HG03135 (cell line): ENCODE measurements around the gene ABCA8.
"Not testable (repeated sequence)": the region's sequence is repeated elsewhere in the genome, so short reads cannot be mapped to it uniquely, and the experiment has no call there.

ENCODE experiments used
- ATAC-seq: cut with Tn5 transposase; IDR thresholded peaks from one replicate; pipeline ENCODE4 v1.9.1; 2021; ENCODE audit warnings: mild to moderate bottlenecking, moderate library complexity; ENCODE audit not compliant: unreplicated experiment

The ABCA8 gene

DNA sequence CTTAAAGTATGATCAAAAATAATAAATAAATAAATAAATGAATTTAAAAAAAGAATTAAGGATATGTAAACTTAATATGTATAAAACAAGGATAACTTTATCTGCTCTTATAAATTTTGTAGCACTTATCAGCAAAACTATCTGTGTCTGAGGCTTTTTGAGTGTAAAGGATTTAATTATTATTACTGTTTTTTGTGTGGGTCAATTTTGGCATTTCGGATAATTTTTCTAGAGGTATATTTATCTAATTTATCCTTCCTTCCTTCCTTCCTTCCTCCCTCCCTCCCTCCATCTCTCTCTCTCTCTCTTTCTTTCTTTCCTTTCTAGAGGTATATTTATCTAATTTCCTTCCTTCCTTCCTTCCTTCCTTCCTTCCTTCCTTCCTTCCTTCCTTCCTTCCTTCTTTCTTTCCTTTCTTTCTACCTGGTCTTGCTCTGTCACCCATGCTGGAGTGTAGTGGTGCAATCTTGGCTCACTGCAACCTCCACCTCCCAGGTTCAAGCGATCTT is 120.8 kb downstream of the ABCA8 start:
- ATAC-seq = no peak

DNA sequence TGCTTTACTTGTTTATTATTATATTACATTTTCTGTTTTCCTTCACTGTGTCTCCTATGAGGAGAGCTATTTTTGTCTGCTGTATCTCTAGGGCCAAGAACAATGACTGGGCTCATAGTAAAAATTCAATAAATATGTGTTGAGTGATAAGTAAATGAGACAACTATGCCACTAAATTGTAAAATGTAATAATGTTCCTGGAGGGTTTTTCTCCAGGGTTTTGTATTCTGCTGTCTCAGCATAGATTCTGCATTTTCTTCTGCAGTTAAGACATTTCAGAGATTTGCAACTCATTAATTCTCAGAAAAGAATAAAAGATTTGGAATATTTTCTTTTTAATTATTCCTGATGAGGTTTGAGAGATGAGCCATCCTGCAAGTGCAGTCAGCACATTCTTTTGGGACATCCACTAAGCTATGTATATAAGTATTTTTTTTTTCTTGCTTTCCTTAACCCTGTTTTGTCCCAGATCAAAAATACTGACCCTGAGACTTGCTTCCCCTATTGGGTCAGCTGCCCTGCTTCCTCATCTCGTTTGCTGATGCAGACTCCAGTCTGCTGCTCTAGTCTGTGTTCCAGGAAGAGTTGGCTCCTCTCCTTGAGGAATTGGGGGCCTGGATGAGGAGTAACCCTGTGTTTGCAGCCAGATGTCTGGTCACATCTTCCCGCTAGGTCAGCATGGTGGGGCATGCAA is 122.9 kb downstream of the ABCA8 start:
- ATAC-seq = no peak

DNA sequence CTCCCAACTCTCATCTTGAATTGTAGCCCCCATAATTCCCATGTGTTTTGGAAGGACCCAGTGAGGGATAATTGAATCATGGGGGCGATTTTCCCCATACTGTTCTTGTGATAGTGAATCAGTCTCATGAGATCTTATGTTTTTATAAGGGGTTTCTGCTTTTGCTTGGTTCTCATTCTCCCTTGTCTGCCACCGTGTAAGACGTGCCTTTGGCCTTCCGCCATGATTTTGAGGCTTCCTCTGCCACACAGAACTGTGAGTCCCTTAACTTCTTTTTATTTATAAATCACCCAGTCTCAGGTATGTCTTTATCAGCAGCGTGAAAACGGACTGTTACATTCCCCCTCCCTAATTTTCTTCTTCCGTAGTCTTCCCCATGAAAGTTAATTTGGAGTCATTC is 124.0 kb downstream of the ABCA8 start:
- ATAC-seq = no peak

GRCh38 chr17:68830313-68830712 is 124.9 kb downstream of the ABCA8 start:
- ATAC-seq = no peak

DNA sequence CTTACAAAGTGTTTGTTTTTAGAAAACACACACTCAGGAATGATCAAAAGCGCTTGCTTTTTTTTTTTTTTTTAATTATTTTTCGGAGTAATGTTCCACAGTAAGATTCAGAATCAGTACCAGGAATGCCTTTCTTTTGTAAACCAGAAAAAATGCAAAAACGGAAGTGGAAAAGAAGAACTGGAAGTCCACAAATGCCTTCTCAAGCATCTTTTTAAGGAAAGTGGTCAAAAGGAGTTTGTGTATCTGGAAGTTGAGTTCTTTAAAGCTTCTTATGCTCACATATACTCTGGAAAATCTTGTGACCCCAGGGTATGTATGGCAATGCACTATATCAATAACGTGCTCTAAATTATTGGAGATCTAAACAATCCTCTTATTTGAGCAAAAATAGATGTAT is 126.0 kb downstream of the ABCA8 start:
- ATAC-seq = no peak

- no peak for ATAC-seq
Measured at GRCh38 chr17:68824707-68825106, 130.5 kb downstream of the ABCA8 start.

- not testable (repeated sequence) for ATAC-seq
Measured at GRCh38 chr17:68824185-68824584, 131.0 kb downstream of the ABCA8 start.

DNA sequence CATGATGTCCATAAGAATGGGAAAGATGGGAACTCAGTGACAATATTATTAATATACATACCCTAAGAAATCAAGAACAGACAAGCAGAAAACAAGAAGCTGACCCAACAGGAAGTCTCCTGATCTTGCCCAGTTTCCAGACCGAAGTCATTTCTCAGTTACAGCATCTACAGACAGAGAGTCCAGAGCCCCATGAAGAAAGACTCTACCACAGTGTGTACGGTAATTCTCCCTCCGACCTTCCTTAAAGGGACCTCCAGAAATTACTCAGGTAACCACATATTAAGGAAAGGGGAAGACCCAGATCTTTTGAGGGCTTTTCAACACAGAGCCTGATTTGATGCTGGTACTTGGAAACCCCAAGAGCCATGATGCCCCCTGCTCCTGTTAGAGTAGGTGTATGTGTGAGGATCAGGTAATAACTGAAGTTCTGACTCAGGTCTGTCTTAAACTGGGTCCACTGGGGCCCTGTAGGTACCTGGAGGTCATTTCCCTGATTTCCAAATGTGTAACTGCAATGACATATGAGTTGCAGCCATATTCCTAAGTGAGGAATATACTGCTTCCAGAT is 132.4 kb downstream of the ABCA8 start:
- ATAC-seq = no peak

DNA sequence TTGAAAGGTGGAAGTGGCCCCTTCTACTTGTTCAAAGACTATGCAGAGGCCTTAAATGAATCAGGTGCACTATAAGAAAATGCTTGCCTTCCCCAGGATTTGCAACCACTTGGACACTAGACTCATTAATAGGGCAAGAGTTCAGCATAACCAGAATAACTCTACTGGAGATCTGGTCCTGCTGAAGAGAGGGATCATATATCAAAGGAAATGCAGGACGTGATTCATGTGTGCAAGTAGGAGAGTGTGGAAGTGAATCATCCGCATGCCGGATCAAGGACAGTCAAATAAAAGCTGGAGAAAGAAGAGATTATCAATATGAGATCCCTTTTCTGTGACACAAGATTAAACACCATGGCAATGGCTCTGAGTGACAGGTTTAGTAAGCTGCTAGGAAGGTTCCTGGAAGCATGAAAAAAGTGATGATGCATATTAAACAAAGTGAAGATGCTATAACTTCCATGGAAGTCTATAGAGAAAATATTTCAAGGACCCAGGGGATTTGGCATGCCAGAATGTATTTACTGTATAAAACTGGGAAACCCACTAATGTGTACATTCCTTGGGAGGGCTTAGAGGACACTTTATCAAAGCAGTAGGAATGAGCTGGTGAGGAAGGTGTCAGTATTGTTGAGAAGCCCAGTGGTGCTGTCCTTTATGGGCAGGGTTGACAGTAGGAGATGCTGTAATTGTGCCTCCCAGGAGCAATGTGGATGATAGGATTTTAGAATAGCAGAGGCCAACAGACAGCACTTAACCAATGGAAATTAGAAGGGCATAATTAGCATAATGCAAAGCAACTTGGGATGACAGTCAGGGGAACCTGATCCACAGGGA is 133.1 kb downstream of the ABCA8 start:
- ATAC-seq = no peak

DNA sequence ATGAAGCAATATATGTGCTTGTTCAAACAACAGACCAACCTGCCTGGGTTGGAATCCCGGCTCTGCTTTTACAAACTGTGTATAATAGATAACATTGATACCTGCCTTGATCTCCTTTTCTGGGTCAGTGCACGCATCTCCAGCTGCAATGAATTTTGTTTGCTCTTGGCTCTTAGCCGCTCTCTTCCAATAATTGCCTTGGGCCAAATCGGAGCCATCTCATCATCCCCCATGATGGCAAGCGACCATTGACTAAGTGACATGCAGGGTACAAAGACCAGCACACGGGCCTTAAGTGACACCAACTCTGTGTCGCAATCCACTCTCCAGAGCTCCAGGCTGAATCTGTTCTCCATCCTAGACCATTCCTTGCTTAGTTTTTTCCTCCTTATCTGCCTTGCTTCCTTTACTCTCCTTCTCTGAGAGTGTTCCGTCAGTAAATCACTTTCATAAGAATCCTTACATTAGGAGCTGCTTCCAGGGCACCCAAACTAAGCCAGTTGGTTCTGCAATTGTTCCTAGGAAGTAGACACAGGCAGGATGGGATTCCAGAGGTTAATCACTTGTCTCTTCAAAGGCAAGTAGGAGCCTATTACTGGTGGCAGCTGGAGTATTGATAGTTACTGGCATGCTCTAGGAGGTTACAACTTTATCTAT is 134.2 kb downstream of the ABCA8 start:
- ATAC-seq = no peak

DNA sequence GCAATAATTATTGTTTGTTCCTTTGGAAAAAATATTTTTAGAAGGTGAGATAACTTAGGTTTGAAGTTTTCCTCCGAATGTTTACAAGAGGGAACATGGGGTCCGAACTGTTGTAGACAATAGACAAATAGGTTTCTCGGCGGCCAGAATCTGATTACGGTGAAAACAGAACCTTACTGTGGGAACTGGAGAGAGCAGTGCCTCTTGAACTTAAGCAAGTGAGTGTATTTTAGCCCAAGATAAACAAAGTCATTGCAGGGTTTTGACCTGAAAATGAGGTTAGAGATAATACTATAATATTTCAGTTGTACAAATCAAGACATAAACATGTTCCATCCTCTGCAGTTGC is 134.7 kb downstream of the ABCA8 start:
- no peak for ATAC-seq

GRCh38 chr17:68819465-68819864 is 135.7 kb downstream of the ABCA8 start:
- ATAC-seq = no peak
